Gastroesophageal sphincter (tissue), 4 donors: Measurements from ENCODE around the gene CNBD2. TPM values are rescaled to one million over a fixed set of nuclear protein-coding genes. Genes with fewer than 3 reads are reported as not detected.
A peak's percentile ranks its signal among the peaks of the same experiment; 100 is the strongest.
"Not testable (repeated sequence)": the region's sequence is repeated elsewhere in the genome, so short reads cannot be mapped to it uniquely, and the experiment has no call there.

Source experiments
- ATAC-seq: fragments of 150-250 bp; one replicate; pipeline ENCODE4 v1.9.1; 2016; ENCODE audit warnings: mild to moderate bottlenecking, moderate library complexity
- H3K27ac ChIP-seq, 4 donors: fragments of 200-600 bp; sonication (generic) in 3 of 4; 1 replicate in 3 of 4; 2 replicates in 1 of 4; pipeline ENCODE4 v1.5.1; 2016 to 2019
- H3K27me3 ChIP-seq: fragments of 200-600 bp; sonication (generic); one replicate; pipeline ENCODE4 v1.5.1; 2019
- H3K36me3 ChIP-seq, 2 donors: fragments of 200-600 bp; sonication (generic); one replicate each; pipeline ENCODE4 v1.5.1; 2019; ENCODE audit warnings: control low read depth in 1 of 2
- H3K4me1 ChIP-seq, 3 donors: fragments of 200-600 bp; sonication (generic); 1 replicate in 2 of 3; 2 replicates in 1 of 3; pipeline ENCODE4 v1.5.1; 2016 to 2019; ENCODE audit warnings: control low read depth in 2 of 3
- H3K4me3 ChIP-seq, 2 donors: fragments of 200-600 bp; sonication (generic); one replicate each; pipeline ENCODE4 v1.5.1; 2019; ENCODE audit warnings: mild to moderate bottlenecking in 1 of 2, moderate library complexity in 1 of 2
- H3K9me3 ChIP-seq, 3 donors: fragments of 200-600 bp; sonication (generic); one replicate each; pipeline ENCODE4 v1.5.1; 2017 to 2019; ENCODE audit warnings: control low read depth in 2 of 3
- CTCF ChIP-seq, 4 experiments: fragments of 200-600 bp in 2 of 4; fragments of 450-650 bp in 2 of 4; sonication (generic) in 1 of 4; IDR thresholded peaks; one replicate each; pipeline ENCODE4 v1.5.1; 2017 to 2019; ENCODE audit warnings: antibody characterized with exemption in 4 of 4, mild to moderate bottlenecking in 2 of 4, moderate library complexity in 2 of 4
- EP300 ChIP-seq: sonication (generic); formaldehyde crosslinking; IDR thresholded peaks from one replicate; pipeline ENCODE4 v1.6.1; 2017; ENCODE audit warnings: antibody characterized with exemption, mild to moderate bottlenecking
- POLR2A ChIP-seq, 2 donors: fragments of 450-650 bp; IDR thresholded peaks; one replicate each; pipeline ENCODE4 v1.6.1; 2017; ENCODE audit warnings: antibody characterized with exemption in 2 of 2, mild to moderate bottlenecking in 2 of 2, moderate library complexity in 1 of 2
- POLR2AphosphoS5 ChIP-seq: sonication (generic); formaldehyde crosslinking; IDR thresholded peaks from one replicate; pipeline ENCODE4 v1.6.1; 2017; ENCODE audit warnings: antibody characterized with exemption
- WGBS, 2 donors: methylation state at CpG; one replicate each; pipeline ENCODE4 v1.1.5; 2018; ENCODE audit warnings: low coverage in 1 of 2; 5-methylcytosine and 5-hydroxymethylcytosine counted together
- total RNA-seq, 4 donors: library from RNA; depleted of rRNA; stranded (reverse); fragments of >200 nt; gene quantifications; one replicate each; pipeline ENCODE4 v1.1.0, GENCODE V29; 2016

Gene CNBD2
- total RNA-seq, 4 donors from 2014 or later = 4.1 to 6.8 (median 5.7) TPM

GRCh38 chr20:35992713-35993335 lies 24.4 kb downstream of the CNBD2 start:
- peak; percentile 83 for ATAC-seq
- TF ChIP-seq EP300 = no peak
- TF ChIP-seq CTCF (IDR thresholded peaks at IDR 0.05) = peak; percentile 69 to 87 (median 78)
- Histone ChIP-seq H3K9me3 (no peaks in the 10 kb centered on the region), H3K4me3 (no peak overlapping the region), H3K27ac (no peak overlapping the region), H3K36me3 (no peaks in the 10 kb centered on the region), H3K27me3 (no peaks in the 10 kb centered on the region), H3K4me1 (peaks cover 0 to 6% (median 0%) of the 10 kb centered on the region in 3 donors)
- WGBS, 2 donors = 5 to 11% methylated on average over 2 to 3 of the region's 6 CpGs

GRCh38 chr20:35994994-35995453 lies 26.6 kb downstream of the CNBD2 start:
- TF ChIP-seq CTCF (IDR thresholded peaks at IDR 0.05) = peak; percentile 67 to 93 (median 78)
- no peak for TF ChIP-seq POLR2A (IDR thresholded peaks at IDR 0.05)
- no peak for TF ChIP-seq EP300
- no peak for TF ChIP-seq POLR2AphosphoS5
- ATAC-seq = peak; percentile 84
- WGBS, 2 donors = 2 to 3% methylated on average over 5 to 6 of the region's 6 CpGs

GRCh38 chr20:35996492-35996891 lies 28.1 kb downstream of the CNBD2 start:
- H3K4me3 ChIP-seq, H3K9me3 ChIP-seq, H3K27me3 ChIP-seq, H3K36me3 ChIP-seq, H3K27ac ChIP-seq, H3K4me1 ChIP-seq, ATAC-seq: not testable (repeated sequence)
- 96% methylated on average over 5 of the region's 8 CpGs; no CpG with 5 or more reads in 1 of the 2 donors for WGBS, 2 donors

More at GRCh38 chr20:35994994-35995453, 26.6 kb downstream of the CNBD2 start:
- H3K4me1 ChIP-seq = peaks cover 0 to 6% (median 0%) of the 10 kb centered on the region in 3 donors
- no peak overlapping the region for H3K27ac ChIP-seq
- H3K36me3 ChIP-seq = no peaks in the 10 kb centered on the region
- no peak overlapping the region for H3K4me3 ChIP-seq
- H3K9me3 ChIP-seq = peaks cover 0 to 4% (median 0%) of the 10 kb centered on the region in 3 donors
- no peaks in the 10 kb centered on the region for H3K27me3 ChIP-seq

- not testable (repeated sequence) for H3K4me3 ChIP-seq, H3K9me3 ChIP-seq, ATAC-seq, H3K27me3 ChIP-seq, H3K36me3 ChIP-seq, H3K27ac ChIP-seq, H3K4me1 ChIP-seq
- WGBS, 2 donors = no CpG with 5 or more reads among the region's 34 CpGs
These were observed 32.9 kb downstream of the CNBD2 start for GRCh38 chr20:36001331-36001730.

- TF ChIP-seq POLR2A (IDR thresholded peaks at IDR 0.05) = no peak
- no peak for TF ChIP-seq EP300
- Histone ChIP-seq H3K4me1 (no peaks in the 10 kb centered on the region), H3K9me3 (peaks cover 0 to 4% (median 0%) of the 10 kb centered on the region in 3 donors), H3K4me3 (no peak overlapping the region), H3K27ac (no peak overlapping the region), H3K27me3 (no peaks in the 10 kb centered on the region), H3K36me3 (no peaks in the 10 kb centered on the region)
- no peak for ATAC-seq
These were observed 34.5 kb downstream of the CNBD2 start for GRCh38 chr20:36002855-36003254.

- Histone ChIP-seq H3K9me3 (peaks cover 0 to 4% (median 0%) of the 10 kb centered on the region in 3 donors), H3K36me3 (no peaks in the 10 kb centered on the region), H3K4me3 (no peak overlapping the region), H3K27ac (no peak overlapping the region), H3K27me3 (no peaks in the 10 kb centered on the region), H3K4me1 (no peaks in the 10 kb centered on the region)
- no peak for ATAC-seq
- no peak for TF ChIP-seq CTCF (IDR thresholded peaks at IDR 0.05)
- TF ChIP-seq POLR2AphosphoS5 = no peak
- no peak for TF ChIP-seq EP300
- no peak for TF ChIP-seq POLR2A (IDR thresholded peaks at IDR 0.05)
- WGBS, 2 donors = 57 to 86% methylated on average over 1 of the region's 1 CpG
These were observed 35.7 kb downstream of the CNBD2 start for GRCh38 chr20:36004045-36004444.
